BJ (cell line): ENCODE data around the gene PATE4. TPM values are rescaled to one million over a fixed set of nuclear protein-coding genes. Genes with fewer than 3 reads are reported as not detected.

ENCODE experiments used
- CTCF ChIA-PET: fragments of 350-600 bp; formaldehyde crosslinking; extraction: SDS; loops from one replicate; lab custom pipeline; 2021; ENCODE audit warnings: antibody characterized with exemption, inconsistent platforms; lab: Yijun Ruan, JAX
- POLR2A ChIA-PET: fragments of 300-600 bp; sonication (Branson Sonifier 250); formaldehyde crosslinking; extraction: SDS; loops from one replicate; lab custom pipeline; 2021; ENCODE audit warnings: antibody characterized with exemption; lab: Charles Lee
- DNase-seq: peaks from one replicate; pipeline ENCODE4 v3.0.0-alpha.2; 2011; ENCODE audit warnings: low read depth
- H3K27me3 ChIP-seq: 2 replicates; pipeline ENCODE4 v1.6.0; 2011; ENCODE audit warnings: low read length; ENCODE audit not compliant: control insufficient read depth, insufficient read depth
- H3K36me3 ChIP-seq: 2 replicates; pipeline ENCODE4 v1.5.1; 2011; ENCODE audit warnings: low read length; ENCODE audit not compliant: control insufficient read depth, insufficient read depth
- H3K4me3 ChIP-seq: 2 replicates; pipeline ENCODE4 v1.5.1; 2011; ENCODE audit warnings: low read depth, mild to moderate bottlenecking, control low read depth, low read length
- CTCF ChIP-seq: IDR thresholded peaks from 2 replicates; pipeline ENCODE4 v1.5.1; 2011; ENCODE audit warnings: low read depth, mild to moderate bottlenecking, control low read depth, inconsistent platforms, low read length, moderate library complexity; ENCODE audit not compliant: insufficient read depth
- polyA plus RNA-seq: library from polyadenylated mRNA; depleted of rRNA; stranded (reverse); fragments of >200 nt; gene quantifications from 2 replicates; pipeline ENCODE4 v1.2.3, GENCODE V29; 2011; rRNA removed

PATE4 gene
- polyA plus RNA-seq, 1 experiment = not detected

- H3K27me3 ChIP-seq = no peaks in the 10 kb centered on the region
- H3K4me3 ChIP-seq = peak within 1 kb of the TSS; percentile 62
- TF ChIP-seq CTCF = peak; percentile 52
- peak; percentile 84 for DNase-seq
- no peaks in the 10 kb centered on the region for H3K36me3 ChIP-seq
- POLR2A ChIA-PET = interaction anchor here (0.7 to 1.3 kb wide), 2 partner anchors 8 to 399 kb away, joined by 4 to 5 read pairs; no protein-coding TSS in a partner anchor
- CTCF ChIA-PET = interaction anchor here (0.6 to 2.0 kb wide), 3 partner anchors 9 to 55 kb away, joined by 3 to 8 read pairs (median 4); no protein-coding TSS in a partner anchor
Measured at GRCh38 chr11:125887373-125888324, 54.5 kb downstream of the PATE4 start, which contains the start of gene HYLS1. Gene HYLS1, plus strand, starts transcription at chr11:125887668. Its CDS starts 11,701 bp downstream, at chr11:125899369.

Other genes with a start within 250 kb of the PATE4 start
- gene STT3A, start 240.5 kb upstream of the PATE4 start, polyA plus RNA-seq = 363 and 492 TPM in 2 replicates
- gene CHEK1, start 208.2 kb upstream of the PATE4 start, polyA plus RNA-seq = 11.4 and 25.2 TPM in 2 replicates
- gene ACRV1, start 152.5 kb upstream of the PATE4 start, polyA plus RNA-seq = 0.22 TPM in 1 of 2 replicates, not detected in the other
- not detected in 2 replicates for gene PATE1, start 87.0 kb upstream of the PATE4 start, polyA plus RNA-seq
- not detected in 2 replicates for gene PATE2, start 54.5 kb upstream of the PATE4 start, polyA plus RNA-seq
- gene PATE3, start 45.2 kb upstream of the PATE4 start, polyA plus RNA-seq = not detected in 2 replicates
- gene HYLS1, start 54.4 kb downstream of the PATE4 start, polyA plus RNA-seq = 4.3 and 8.4 TPM in 2 replicates
- gene PUS3, start 69.9 kb downstream of the PATE4 start, polyA plus RNA-seq = 4.1 and 8.1 TPM in 2 replicates
- 0.13 TPM in 1 of 2 replicates, not detected in the other for gene DDX25, start 71.2 kb downstream of the PATE4 start, polyA plus RNA-seq
- gene VSIG10L2, start 112.7 kb downstream of the PATE4 start, polyA plus RNA-seq = not detected in 2 replicates
- gene CDON, start 229.6 kb downstream of the PATE4 start, polyA plus RNA-seq = 1.5 TPM in 2 replicates